Limb (tissue), 2 donors: ENCODE results near the gene STX3.
"Not testable (repeated sequence)": the region's sequence is repeated elsewhere in the genome, so short reads cannot be mapped to it uniquely, and the experiment has no call there.

Experiments used
- DNase-seq, 2 donors: peaks; one replicate each; pipeline ENCODE4 v3.0.0-alpha.2; 2016; ENCODE audit errors: extremely low spot score in 2 of 2

Gene STX3

DNA sequence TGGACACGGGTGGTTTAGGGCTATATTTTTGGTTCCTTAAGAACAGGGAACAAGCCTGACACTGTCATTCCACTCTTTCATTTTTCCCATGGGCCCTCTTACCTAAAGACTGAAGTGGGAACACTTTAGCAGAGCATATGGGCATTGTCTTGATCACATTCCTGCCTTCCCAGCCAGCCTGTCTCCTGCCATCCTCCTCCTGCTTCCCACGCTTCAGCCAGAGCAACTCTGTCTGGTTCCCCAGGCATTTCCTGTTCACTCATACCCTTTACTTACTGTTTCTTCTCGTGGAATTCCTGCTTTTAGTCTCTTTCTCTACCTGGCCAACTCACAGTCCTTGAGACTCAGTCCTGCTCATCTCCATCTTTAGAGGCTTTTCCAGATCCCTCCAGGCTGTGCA is 32.6 kb downstream of the STX3 start:
- DNase-seq = no peak

DNA sequence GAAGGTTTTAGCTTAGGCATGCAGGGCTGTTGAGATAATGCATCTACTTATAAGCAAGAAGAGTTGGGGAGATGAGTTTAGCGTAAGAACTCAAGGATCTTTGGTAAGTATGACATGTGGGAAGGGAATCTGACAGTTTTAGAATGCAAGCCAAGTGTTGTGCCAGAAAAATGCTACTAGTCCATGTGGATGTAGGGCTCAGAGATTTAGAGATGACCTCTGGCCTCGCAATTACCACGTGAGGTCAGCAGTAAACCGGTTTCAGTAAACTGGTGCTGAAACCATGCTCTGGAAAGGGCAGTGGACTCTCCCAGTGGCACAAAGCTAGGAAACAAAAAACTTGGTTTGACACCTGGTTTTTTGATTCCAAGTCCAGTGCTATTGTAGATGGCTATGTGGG is 36.5 kb downstream of the STX3 start:
- no peak for DNase-seq

DNA sequence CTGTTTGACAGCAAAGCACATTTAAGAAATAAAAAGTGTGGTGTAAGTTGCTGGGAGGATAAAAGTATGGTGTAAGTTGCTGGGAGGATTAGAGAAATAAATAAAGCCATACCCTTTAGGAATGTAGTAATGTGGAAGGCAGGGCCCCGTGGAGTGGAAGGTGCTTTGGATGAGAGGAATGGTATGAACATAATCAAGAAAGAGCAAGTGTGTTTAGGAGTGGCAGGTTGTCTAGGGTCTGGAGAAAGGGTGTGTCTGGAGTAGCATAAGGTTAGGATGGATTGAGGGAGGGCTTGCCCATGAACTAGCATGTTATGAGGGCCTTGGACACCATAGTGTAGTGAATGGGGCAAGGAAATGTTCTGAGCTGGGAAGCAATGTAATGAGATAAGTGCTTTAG is 37.3 kb downstream of the STX3 start:
- DNase-seq = no peak

DNA sequence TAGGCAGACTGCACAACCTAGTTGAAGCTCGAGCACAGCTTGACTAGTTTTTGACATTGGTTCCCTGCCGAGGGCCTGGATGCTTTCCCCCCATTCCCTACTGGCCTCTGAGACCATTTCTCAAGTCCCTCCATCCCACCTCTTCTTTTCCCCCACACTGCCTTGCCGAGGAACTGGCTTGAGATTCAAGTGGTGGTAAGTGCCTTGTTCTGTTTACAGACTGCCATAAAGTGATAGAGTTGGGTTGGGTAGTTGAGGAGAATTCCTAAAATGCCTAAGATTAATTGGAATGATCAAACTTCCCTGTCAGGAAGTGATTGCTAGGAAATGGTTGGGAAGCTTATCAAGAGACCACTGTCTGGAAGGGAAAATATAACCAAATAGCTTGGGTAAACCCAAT is 39.2 kb downstream of the STX3 start:
- DNase-seq = no peak

DNA sequence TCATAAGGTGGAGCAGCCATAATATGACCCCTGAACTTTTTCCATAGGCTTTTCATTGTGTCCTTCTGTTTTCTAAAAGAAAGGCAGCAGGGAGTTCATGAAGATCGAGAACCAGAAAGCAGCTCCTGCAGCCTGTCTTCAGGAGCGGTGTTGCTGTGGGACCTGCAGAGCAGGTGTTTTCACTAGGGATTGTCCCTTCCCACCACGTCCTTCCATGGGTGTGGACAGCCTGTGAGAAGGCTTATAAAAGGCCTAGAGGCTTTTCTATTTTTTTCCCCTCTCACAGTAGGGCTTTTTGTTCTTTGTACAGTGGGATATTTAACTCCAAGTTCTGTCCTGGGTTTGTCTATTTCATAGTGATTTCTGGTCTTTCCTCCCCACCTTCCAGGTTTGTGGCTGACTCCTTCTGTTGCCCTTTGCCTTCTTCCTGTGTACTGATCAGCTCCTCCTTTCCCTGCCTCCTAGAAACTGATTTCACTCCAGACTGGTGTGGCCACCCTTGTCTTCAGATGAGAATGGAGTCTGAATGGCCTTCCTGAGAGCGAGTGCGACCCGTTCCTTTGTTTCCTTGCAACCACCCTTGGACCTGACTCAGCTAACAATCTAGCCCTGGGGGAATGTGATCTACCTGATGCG is 45.3 kb downstream of the STX3 start:
- no peak for DNase-seq

DNA sequence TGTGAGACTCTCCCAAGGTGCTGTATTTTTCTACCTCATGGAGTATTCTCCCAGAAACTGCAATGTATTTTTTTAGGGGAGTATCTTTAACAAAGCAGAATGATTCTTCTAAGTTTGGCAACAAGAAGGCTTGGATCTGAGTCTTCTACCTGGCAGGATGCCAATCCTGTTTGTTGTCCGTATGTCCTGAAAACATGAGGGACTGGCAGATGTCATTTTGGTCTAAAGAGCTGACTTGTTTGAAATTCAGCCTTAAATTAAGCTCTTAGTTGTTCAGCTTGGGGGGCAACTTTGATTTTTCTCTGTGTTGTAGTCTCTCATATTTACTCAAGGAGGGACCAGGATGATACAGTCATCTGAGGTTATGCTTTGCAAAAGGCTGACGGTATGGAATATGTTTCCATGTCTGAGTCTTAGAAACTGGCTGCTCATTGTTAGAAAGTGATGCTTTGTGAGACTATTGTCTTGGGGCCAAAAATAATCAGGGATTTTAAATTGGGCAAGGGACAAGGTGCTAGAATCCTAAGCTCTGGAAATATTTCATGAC is 46.1 kb downstream of the STX3 start:
- DNase-seq = no peak

DNA sequence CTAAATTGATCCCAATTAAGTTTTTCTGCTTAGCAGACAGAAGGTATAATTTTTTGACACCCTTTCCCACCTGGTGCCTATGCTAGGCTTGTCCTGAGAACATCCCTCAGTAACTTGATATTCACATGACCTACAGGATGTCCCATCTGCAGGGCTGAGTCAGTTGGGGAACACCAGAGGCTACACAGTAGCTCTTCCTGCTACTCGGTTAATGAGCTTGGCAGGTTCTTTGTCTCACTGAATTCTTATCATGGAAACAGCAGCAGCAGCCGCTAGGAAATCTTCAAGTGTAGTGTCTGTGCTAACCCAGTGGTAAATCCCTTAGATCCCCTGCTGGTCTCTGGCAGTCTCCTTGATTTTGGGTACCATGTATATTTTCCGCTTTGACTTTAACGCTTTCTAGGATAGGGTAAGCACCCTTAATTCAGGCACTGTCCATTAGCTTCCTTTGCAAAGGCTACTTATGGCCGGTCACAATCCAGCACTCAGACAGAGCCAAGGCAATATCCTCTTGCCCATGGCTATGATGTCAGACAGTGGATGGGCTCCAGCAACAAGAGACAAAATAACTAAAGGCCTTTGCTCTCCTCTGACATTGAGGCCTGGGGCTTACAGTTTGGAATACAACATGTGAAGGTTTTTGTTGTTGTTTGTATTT is 46.9 kb downstream of the STX3 start:
- DNase-seq = no peak

DNA sequence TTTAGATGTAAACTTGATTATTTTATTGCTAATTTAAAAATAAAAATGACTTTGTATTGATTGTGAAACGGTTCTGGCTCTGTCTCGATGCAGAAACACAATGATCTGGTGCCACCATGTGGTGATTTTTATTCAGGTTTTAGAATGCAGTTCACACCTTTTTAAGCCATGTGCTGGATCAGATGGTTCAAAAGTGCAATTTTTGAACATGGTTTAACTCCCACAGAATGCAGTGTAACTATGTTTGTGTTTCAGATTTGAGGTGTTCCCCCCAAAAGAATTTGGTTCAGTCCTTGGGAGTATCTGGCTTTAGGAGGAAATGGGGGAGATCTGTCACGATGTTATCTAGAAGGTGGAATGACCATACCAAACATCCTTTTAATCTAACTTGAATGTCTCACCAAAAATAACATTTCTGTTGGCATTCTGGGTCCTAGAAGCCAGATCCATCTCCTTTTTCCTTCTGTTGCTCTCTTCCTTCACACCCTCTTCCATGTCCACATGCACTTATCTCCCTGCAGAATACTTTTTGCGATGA is 47.5 kb downstream of the STX3 start:
- peak in 1 of 2 donors; percentile 34 for DNase-seq

DNA sequence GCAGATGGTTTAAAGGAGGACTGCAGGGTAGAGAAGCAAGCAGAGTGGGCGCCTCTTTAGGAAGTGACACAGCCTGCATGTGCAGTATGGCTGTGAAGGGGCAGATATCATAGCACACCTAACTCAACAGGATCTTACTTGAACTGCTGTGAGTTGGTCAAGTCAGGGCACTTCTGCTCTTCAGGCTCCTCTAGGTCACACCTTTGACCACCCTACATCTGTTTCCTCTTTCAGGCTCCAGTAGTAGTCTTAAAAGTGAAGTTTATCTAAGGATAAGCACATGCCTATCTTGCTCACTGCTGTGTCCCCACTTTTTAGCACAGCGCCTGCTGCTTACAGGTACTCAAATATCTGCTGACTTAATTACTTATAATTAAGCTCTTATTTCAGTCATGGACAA is 48.9 kb downstream of the STX3 start:
- DNase-seq = no peak

DNA sequence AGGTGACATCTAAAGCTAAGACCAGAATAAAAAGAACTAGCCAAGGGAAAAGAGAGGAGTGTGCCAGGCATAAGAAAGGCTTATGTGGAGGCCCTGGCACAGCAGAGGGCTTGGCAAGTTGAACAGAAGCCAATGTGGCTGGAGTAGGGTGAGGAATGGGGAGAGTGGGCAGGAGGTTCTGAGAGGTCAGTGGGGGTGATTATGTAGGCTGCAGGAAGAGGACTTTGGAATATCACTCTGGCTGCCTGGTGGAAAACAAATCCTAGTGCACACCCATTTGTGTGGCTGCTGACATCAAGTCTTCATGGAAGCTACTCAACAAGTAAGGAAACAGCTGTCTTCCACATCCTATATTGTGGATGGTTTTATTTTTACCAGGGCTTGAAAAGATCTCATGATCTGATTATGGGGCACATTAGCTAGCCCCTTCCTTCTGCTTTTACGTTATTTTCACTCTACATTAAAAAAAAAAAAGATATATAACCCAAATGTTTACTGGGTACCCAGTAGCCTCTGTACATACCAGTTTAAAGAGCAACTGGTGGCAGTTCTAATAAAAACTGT is 52.0 kb downstream of the STX3 start:
- no peak for DNase-seq

DNA sequence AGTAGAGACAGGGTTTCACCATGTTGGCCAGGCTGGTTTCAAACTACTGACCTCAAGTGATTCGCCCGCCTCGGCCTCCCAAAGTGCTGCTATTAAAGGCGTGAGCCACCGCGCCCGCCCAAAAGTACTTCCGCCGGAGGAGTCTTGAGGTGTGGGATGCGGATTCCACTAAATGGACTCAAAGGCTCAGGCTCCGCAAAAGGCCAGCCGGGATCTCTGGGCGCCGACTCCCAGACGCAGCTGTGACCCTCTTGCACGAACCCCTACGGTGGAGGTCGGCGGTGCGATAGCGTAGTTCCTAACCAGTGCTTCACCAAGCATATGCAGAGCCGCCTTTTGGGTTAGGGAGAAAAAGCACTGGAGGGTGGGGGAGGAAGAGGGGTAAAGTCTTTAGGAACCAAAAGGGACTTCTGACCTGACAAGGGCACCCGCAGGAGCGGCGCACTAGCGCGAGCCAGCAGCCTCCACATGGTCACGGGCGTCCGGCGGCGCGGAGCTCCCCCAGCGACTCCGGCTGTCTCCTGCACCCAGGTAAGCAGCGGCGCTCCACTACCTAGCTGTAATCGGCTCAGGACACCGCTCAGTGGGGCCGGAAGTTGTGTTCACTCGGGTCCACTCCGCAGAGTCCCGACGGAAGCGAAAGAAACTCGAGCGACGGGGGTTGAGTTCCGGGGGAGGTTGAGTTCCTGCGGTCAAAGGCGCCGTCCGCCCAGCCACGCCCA is 55.2 kb downstream of the STX3 start, which contains the start of gene MRPL16:
Gene MRPL16 (minus strand): TSS at position 590 of the 722 bp plus-strand sequence. CDS start 120 bp downstream, at position 470.
- DNase-seq = peak; percentile 3 to 92

DNA sequence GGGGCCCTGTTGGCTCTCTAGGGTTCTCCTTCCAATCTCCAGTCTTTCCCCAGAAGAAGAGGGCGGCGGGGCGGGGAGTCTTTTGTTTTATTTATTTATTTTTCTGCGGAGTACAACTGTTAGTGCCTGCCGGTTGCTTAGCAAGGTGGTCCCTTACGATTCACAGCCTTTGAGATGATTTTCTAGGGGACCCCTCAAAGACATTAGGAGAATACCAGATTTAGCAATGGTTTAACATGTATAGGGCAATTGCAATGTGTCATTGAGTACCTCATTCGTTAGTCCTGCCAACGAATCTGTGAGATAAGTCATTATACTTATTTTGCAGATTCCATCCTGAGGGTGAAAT is 55.7 kb downstream of the STX3 start:
- DNase-seq = peak in 1 of 2 donors; percentile 84

DNA sequence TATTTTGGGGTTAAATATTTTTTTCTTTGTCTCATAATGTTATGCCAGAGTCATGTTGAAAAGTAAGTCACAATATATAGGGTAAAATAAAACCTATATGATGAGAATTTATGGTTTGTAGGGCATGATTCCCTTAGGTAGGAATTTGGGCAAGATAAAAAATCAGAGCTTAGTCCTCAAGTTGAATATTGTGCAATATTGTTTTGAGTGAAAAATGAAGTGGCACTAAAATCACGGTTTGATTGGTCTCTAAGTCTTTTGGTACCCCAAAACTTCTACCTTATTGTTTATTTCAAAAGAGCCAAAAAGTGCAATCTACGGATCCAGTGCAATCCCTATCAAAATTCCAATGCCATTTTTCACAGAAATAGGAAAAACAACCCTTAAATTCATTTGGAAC is 57.0 kb downstream of the STX3 start:
- no peak for DNase-seq

DNA sequence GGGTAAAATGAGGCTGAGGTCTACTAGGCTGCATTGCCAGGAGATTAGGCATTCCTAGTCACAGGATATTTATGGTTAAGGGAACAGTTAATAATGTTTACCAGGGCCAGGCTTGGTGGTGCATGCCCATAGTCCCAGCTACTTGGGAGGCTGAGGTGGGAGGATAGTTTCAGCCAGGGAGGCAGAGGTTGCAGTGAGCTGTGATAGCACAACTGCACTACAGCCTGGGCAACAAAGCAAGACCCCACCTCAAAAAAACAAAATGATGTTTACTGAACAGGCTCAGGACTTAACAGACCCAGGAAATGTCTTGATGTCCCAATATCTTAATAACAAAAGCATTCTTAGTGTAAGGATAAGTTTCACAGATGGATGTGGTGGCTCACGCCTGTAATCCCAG is 58.2 kb downstream of the STX3 start:
- no peak for DNase-seq

DNA sequence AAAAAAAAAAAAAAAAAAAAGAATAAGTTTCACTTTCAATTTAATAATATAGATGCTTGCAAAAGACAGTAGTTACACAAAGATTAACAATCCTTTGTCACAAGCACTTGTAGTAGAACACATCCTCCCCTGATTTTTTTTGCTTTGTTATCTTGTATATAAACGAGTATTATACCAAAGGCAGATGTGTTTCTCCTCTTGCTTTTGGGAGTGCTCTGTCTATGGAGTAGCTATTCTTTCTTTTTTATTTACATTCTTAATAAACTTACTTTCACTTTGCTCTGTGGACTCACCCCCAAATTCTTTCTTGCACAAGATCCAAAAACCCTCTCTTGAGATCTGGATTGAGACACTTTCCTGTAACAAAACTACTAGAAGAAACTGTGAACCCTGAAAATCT is 58.8 kb downstream of the STX3 start:
- DNase-seq = no peak

DNA sequence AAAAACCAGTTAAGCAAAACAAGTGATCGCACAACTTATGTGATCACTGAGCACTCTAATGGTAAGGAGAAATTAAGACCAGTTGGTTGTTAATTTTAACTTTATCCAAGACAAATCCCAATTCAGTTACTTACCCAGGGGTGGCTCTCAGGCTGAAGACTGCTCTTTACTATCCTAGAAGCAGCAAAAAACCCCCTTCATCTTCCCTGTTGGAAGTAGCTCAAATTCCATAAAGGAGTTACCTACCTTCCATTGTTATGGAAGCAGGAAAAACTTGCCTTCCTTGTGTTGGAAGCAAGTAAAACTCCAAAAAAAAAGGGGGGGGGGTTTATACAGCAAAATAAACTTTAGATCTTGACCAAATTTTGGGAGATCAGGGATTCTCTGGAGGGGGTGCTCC is 60.6 kb downstream of the STX3 start:
- DNase-seq = no peak

DNA sequence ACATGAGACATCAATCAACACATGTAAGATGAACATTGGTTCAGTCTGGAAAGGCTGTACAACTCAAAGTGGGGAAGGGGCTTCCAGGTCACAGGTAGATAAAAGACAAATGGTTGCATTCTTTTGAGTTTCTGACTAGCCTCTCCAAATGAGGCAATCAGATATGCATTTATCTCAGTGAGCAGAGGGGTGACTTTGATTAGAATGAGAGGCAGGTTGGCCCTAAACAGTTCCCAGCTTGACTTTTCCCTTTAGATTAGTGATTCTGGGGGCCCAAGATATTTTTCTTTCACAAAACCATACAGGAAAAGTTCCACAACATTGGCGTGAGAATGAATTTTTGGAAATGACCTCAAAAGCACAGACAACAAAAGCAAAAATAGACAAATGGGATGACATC is 61.3 kb downstream of the STX3 start:
- not testable (repeated sequence) for DNase-seq

DNA sequence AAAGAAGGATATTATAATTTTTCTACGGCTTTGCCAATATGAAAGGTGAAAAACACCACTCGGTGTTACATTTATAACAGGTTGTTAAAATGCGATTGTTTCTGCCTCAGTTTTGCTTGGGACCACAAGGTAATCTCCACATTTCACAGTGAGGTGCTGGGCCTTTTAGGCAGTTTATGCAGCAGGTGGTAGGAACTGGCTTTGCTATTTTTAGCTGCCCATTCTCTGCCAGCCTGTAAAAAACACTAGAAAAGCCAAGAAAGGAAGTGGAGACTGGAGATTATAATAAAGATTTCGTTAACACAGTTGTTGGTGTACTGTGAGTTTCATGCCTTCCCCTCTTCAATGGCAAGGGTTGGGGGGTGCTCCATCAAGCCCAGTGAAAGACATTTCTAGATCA is 63.4 kb downstream of the STX3 start:
- DNase-seq = no peak

DNA sequence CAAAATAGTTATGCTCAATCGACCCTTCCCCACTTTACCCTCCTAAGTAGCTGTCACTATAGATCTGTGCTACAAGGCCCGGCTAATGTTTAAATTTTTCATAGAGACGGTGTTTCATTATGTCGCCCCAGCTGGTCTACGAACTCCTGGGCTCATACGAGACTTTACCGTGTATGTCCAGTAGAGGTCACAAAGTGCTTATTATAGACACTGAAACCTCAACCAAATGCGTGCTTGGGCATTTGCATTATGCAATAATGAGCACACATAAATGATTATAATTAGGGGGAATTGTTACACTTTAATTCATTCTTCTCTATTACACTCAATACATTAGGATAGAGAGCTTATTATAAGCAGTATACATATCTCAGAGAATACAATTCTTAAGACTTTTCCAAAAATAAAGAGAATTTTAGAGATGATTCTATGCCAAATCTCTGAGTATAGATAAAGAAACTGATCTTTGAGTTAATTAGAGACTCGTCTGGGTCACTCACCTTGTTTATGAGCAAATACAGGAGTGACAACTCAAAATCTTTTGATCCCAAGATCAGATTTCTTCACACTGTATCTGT is 67.9 kb downstream of the STX3 start:
- peak in 1 of 2 donors; percentile 30 for DNase-seq

DNA sequence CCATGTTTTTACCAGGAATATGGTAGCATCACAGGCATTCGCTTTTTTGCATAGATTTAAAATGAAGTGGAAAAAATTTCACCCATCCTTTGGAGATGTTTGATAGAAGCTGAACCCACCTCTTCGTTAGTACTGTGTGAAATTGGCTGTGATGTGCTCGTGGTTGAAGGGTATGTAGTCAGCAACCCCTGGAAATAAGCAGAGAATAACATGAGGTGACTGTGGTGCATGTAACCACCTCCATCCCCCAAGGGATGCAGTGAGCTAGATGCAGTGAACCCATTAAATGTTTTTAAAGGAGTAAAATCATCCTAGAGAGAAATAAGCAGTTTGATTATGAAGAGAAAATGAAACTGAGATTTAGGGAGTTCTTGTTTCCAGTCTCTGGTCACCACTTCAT is 74.2 kb downstream of the STX3 start:
- DNase-seq = no peak

DNA sequence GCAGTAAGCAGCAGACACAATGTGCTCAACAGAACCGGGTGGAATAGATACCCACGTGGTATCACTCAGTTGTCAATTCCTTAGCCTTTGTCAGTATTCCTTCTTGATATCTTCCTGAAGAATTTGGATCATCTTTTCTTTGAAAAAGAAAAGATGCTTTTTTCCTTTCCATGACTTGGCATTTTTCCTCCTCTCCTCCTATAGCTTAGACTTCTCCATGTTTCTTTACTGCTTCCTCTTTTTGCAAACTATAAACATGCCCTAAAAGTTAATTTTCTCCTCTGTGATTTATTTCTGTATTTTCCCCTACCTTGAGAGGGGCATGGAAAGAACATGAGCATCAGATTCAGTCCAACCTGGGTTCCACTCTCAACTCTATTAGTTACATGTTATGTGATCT is 78.4 kb downstream of the STX3 start:
- no peak for DNase-seq

DNA sequence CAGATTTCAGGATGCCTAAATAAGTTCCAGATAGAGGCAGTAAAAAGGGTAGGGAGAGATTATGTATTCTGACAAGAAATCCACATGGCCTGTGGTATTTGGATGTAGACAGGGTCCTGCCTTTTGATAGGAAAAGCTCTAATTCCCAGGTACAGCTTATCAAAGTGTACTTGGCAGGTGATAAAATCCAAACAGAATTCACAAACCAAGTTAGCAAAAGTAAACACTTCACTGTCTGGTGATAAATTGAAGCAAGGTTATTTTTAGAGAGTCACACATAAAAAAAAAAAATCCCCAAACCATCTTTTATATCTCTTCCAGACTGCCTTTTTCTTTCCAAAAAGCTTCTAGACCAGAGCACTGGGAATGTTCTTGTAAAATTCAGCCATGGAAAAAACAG is 84.4 kb downstream of the STX3 start:
- DNase-seq = no peak
